B cell (primary cell): ENCODE measurements around the gene MBNL2. TPM values are rescaled to one million over a fixed set of nuclear protein-coding genes. Genes with fewer than 3 reads are reported as not detected.

Experiments
- ATAC-seq: fragments of 200-7000 bp; cut with Tn5 transposase; one replicate; pipeline ENCODE4 v1.10.0; 2021; ENCODE audit warnings: low read depth, mild to moderate bottlenecking, moderate number of reproducible peaks, moderate library complexity
- CTCF ChIA-PET: fragments of 350-600 bp; sonication (Branson Sonifier 250); formaldehyde crosslinking; loops from one replicate; lab custom pipeline; 2021; ENCODE audit warnings: antibody characterized with exemption, inconsistent platforms; lab: Charles Lee
- POLR2A ChIA-PET: fragments of 350-600 bp; sonication (Branson Sonifier 250); formaldehyde crosslinking; loops from one replicate; lab custom pipeline; 2021; ENCODE audit warnings: antibody characterized with exemption; lab: Charles Lee
- DNase-seq: peaks from one replicate; pipeline ENCODE4 v3.0.0; 2013
- H2AFZ ChIP-seq: 2 replicates; pipeline ENCODE4 v1.6.1; 2012; ENCODE audit warnings: mild to moderate bottlenecking, low read depth, low read length; ENCODE audit not compliant: insufficient read depth, poor library complexity, severe bottlenecking
- H3K27ac ChIP-seq, 2 donors: 1 replicate in 1 of 2; 2 replicates in 1 of 2; pipeline ENCODE4 v1.5.1; 2012 to 2013; ENCODE audit warnings: low read length in 2 of 2, mild to moderate bottlenecking in 2 of 2, moderate library complexity in 1 of 2
- H3K27me3 ChIP-seq, 4 experiments: fragments of 200-600 bp in 1 of 4; sonication (generic) in 1 of 4; replicated peaks in 1 of 4; 1 replicate in 2 of 4; 2 replicates in 2 of 4; pipeline versions ENCODE4 v1.6.1 to v1.7.0; 2013 to 2016; ENCODE audit warnings: low read length in 3 of 4, mild to moderate bottlenecking in 2 of 4, mixed read lengths in 1 of 4, moderate library complexity in 1 of 4; ENCODE audit not compliant: insufficient read depth in 4 of 4, control insufficient read depth in 3 of 4; ENCODE audit errors: control extremely low read depth in 1 of 4
- H3K36me3 ChIP-seq, 2 experiments: replicated peaks in 1 of 2; 1 replicate in 1 of 2; 2 replicates in 1 of 2; pipeline versions ENCODE4 v1.6.1 to v1.7.1; 2013; ENCODE audit warnings: low read length in 1 of 2; ENCODE audit not compliant: insufficient read depth in 2 of 2, control insufficient read depth in 1 of 2; ENCODE audit errors: control extremely low read depth in 1 of 2, extremely low read depth in 1 of 2
- H3K4me1 ChIP-seq, 2 donors: fragments of 200-600 bp in 1 of 2; sonication (generic) in 1 of 2; 1 replicate in 1 of 2; 2 replicates in 1 of 2; pipeline versions ENCODE4 v1.5.1 to v1.6.1; 2013 to 2017; ENCODE audit warnings: low read length in 2 of 2; ENCODE audit not compliant: control insufficient read depth in 2 of 2, insufficient read depth in 2 of 2
- H3K4me2 ChIP-seq: replicated peaks from 2 replicates; pipeline ENCODE3; 2012; ENCODE audit warnings: mild to moderate bottlenecking, low read depth, low read length; ENCODE audit not compliant: poor library complexity, severe bottlenecking
- H3K4me3 ChIP-seq, 5 experiments: fragments of 200-600 bp in 1 of 5; sonication (generic) in 1 of 5; 1 replicate in 3 of 5; 2 replicates in 2 of 5; pipeline versions ENCODE4 v1.5.1 to v1.7.0; 2011 to 2016; ENCODE audit warnings: low read length in 4 of 5, mild to moderate bottlenecking in 4 of 5, low read depth in 2 of 5, control low read depth in 1 of 5, moderate library complexity in 1 of 5; ENCODE audit not compliant: insufficient read depth in 1 of 5; ENCODE audit errors: control extremely low read depth in 1 of 5, extremely low read depth in 1 of 5
- H3K79me2 ChIP-seq: fragments of 200-600 bp; sonication (generic); one replicate; pipeline ENCODE4 v1.6.0; 2016; ENCODE audit warnings: low read length; ENCODE audit not compliant: control insufficient read depth, insufficient read depth
- H3K9ac ChIP-seq: fragments of 200-600 bp; sonication (generic); 2 replicates; pipeline ENCODE4 v1.6.1; 2017; ENCODE audit warnings: mild to moderate bottlenecking, low read length, moderate library complexity
- H3K9me3 ChIP-seq, 3 donors: one replicate each; pipeline versions ENCODE4 v1.6.1 to v1.7.1; 2013; ENCODE audit warnings: low read length in 2 of 3; ENCODE audit not compliant: control insufficient read depth in 2 of 3, insufficient read depth in 1 of 3; ENCODE audit errors: control extremely low read depth in 1 of 3
- H4K20me1 ChIP-seq: 2 replicates; pipeline ENCODE4 v1.6.0; 2012; ENCODE audit warnings: mild to moderate bottlenecking, low read length; ENCODE audit not compliant: insufficient read depth, control insufficient read depth, poor library complexity, severe bottlenecking
- H3K27ac Mint-ChIP-seq: one replicate; pipeline ENCODE4 v1.8.0; 2021; ENCODE audit warnings: mixed read lengths
- H3K27me3 Mint-ChIP-seq: one replicate; pipeline ENCODE4 v1.8.0; 2021; ENCODE audit warnings: mixed read lengths
- H3K4me1 Mint-ChIP-seq: one replicate; pipeline ENCODE4 v1.8.0; 2021; ENCODE audit warnings: mixed read lengths
- H3K4me3 Mint-ChIP-seq: one replicate; pipeline ENCODE4 v1.8.0; 2021; ENCODE audit warnings: mixed read lengths
- H3K9me3 Mint-ChIP-seq: one replicate; pipeline ENCODE4 v1.8.0; 2022; ENCODE audit warnings: mixed read lengths; ENCODE audit not compliant: insufficient read depth
- EZH2 ChIP-seq: IDR thresholded peaks from 2 replicates; pipeline ENCODE4 v1.6.1; 2012; ENCODE audit warnings: borderline replicate concordance, low read depth, mild to moderate bottlenecking, moderate library complexity, low read length; ENCODE audit not compliant: insufficient read depth, poor library complexity, severe bottlenecking
- WGBS: methylation state at CpG from one replicate; pipeline ENCODE4 v1.1.5; 2013; ENCODE audit warnings: missing lambda C conversion rate; ENCODE audit not compliant: insufficient coverage; 5-methylcytosine and 5-hydroxymethylcytosine counted together
- intact Hi-C: fragments of 100-400 bp; cut with micrococcal nuclease; formaldehyde crosslinking; loops from one replicate; pipeline ENCODE4 v1.10.0; 2022
- polyA plus RNA-seq: library from polyadenylated mRNA; depleted of rRNA; stranded (reverse); fragments of >200 nt; gene quantifications from 2 replicates; pipeline ENCODE4 v1.2.3, GENCODE V29; 2012
- total RNA-seq, 2 donors: library from RNA; stranded (reverse); fragments of 120-200 nt in 1 of 2; gene quantifications; 1 replicate in 1 of 2; 2 replicates in 1 of 2; pipeline versions ENCODE4 v1.2.3 to v1.2.4, GENCODE V29; 2013 to 2022
- TF ChIP-seq, protein P1 (sequence below): fragments of 200-600 bp; IDR thresholded peaks from one replicate; pipeline ENCODE4 v1.8.0; 2022; ENCODE audit warnings: antibody characterized with exemption, mild to moderate bottlenecking

Gene MBNL2
- total and polyA plus RNA-seq, 2 donors (not counting 1 experiment from before 2014, with no cell fraction given): 6.9 to 50.1 TPM

DNA sequence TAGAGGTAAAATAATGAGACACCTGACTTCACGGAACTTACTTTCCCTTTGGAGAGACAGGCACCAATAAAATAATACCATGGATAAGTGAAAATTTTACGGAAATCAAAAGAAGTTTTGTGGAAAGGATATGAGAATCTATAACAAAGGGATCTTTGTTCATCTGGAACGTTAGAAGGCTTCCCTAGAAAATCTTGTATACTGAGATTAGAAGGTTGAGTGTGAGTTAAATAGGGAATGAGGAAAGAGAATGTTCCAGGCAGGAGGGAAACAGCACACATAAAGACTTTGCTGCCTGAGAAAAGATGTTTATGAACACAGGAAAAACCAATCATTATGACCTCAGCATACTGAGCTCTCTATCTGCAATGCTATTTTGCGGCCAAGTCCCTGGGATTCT, 192.3 kb downstream of the MBNL2 start:
- Histone ChIP-seq H4K20me1 (no peaks in the 10 kb centered on the region), H3K79me2 (no peaks in the 10 kb centered on the region), H3K27me3 (peaks cover 0 to 4% (median 1%) of the 10 kb centered on the region in 4 experiments), H3K9me3 (no peaks in the 10 kb centered on the region), H3K9ac (no peak overlapping the region), H3K4me1 (no peaks in the 10 kb centered on the region), H2AFZ (no peak overlapping the region), H3K36me3 (no peaks in the 10 kb centered on the region), H3K27ac (no peak overlapping the region), H3K4me3 (no peak overlapping the region), H3K4me2 (no peak overlapping the region)
- ATAC-seq: no peak
- Mint-ChIP-seq H3K27me3 (peaks cover 3% of the 10 kb centered on the region), H3K27ac (no peak overlapping the region), H3K4me1 (no peaks in the 10 kb centered on the region), H3K9me3 (no peaks in the 10 kb centered on the region), H3K4me3 (no peak overlapping the region)
- TF ChIP-seq EZH2: no peak
- TF ChIP-seq, protein P1, sequence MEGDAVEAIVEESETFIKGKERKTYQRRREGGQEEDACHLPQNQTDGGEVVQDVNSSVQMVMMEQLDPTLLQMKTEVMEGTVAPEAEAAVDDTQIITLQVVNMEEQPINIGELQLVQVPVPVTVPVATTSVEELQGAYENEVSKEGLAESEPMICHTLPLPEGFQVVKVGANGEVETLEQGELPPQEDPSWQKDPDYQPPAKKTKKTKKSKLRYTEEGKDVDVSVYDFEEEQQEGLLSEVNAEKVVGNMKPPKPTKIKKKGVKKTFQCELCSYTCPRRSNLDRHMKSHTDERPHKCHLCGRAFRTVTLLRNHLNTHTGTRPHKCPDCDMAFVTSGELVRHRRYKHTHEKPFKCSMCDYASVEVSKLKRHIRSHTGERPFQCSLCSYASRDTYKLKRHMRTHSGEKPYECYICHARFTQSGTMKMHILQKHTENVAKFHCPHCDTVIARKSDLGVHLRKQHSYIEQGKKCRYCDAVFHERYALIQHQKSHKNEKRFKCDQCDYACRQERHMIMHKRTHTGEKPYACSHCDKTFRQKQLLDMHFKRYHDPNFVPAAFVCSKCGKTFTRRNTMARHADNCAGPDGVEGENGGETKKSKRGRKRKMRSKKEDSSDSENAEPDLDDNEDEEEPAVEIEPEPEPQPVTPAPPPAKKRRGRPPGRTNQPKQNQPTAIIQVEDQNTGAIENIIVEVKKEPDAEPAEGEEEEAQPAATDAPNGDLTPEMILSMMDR: no peak
- ChIA-PET POLR2A (no interaction called here), CTCF (interaction anchor here (1.1 kb wide), 1 partner anchor 305 kb away, joined by 4 read pairs; no protein-coding TSS in a partner anchor)
- WGBS: no CpG with 5 or more reads among the region's 4 CpGs
- no peak for DNase-seq
- intact Hi-C loops: no loop called here

DNA sequence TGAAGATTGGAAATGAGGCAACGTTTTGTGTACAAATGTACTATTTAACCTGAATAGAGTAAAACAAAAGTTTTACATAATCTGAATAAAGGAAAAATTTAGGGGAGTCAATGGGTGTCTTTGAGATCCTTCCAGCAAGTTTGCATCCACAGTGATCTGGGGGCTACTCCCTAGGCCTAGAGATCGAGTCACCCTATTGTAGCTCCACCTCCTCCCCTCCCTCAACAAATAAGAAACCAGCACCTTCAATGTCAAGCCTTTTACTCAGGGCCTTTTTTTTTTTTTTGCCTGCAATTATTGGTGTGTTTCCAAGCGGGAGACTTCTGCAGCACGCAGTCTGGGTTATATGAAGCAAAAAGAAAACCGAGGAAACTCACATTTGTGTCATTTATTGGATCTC, 195.6 kb downstream of the MBNL2 start:
- Histone ChIP-seq H3K79me2 (no peaks in the 10 kb centered on the region), H3K4me3 (no peak overlapping the region), H2AFZ (no peak overlapping the region), H4K20me1 (no peaks in the 10 kb centered on the region), H3K9me3 (no peaks in the 10 kb centered on the region), H3K27ac (no peak overlapping the region), H3K4me2 (no peak overlapping the region), H3K36me3 (no peaks in the 10 kb centered on the region), H3K4me1 (no peaks in the 10 kb centered on the region), H3K9ac (no peak overlapping the region), H3K27me3 (peaks cover 0 to 4% (median 1%) of the 10 kb centered on the region in 4 experiments)
- Mint-ChIP-seq H3K27ac (no peak overlapping the region), H3K9me3 (peaks cover 2% of the 10 kb centered on the region), H3K27me3 (peaks cover 3% of the 10 kb centered on the region), H3K4me3 (no peak overlapping the region), H3K4me1 (no peaks in the 10 kb centered on the region)
- WGBS: 100% methylated on average over 2 of the region's 5 CpGs
- intact Hi-C loops: no loop called here
- ChIA-PET CTCF (no interaction called here), POLR2A (interaction anchor here (0.8 kb wide), 1 partner anchor 14 kb away, joined by 3 read pairs; no protein-coding TSS in a partner anchor)
- no peak for DNase-seq
- ATAC-seq: no peak
- no peak for TF ChIP-seq EZH2
- TF ChIP-seq, protein P1: no peak
